C4-2B (cell line): ENCODE data around the gene TDRD3.

Experiments used
- ZFX ChIP-seq: fragments of 450-650 bp; IDR thresholded peaks from 2 replicates; pipeline ENCODE4 v1.6.1; 2017
- TF ChIP-seq, protein P1 (sequence below): fragments of 450-650 bp; conservative IDR thresholded peaks from 2 replicates; pipeline ENCODE4 v1.5.1; 2017; ENCODE audit warnings: mild to moderate bottlenecking

GRCh38 chr13:60426075-60426474, 29.1 kb downstream of the TDRD3 start:
- TF ChIP-seq, protein P1, sequence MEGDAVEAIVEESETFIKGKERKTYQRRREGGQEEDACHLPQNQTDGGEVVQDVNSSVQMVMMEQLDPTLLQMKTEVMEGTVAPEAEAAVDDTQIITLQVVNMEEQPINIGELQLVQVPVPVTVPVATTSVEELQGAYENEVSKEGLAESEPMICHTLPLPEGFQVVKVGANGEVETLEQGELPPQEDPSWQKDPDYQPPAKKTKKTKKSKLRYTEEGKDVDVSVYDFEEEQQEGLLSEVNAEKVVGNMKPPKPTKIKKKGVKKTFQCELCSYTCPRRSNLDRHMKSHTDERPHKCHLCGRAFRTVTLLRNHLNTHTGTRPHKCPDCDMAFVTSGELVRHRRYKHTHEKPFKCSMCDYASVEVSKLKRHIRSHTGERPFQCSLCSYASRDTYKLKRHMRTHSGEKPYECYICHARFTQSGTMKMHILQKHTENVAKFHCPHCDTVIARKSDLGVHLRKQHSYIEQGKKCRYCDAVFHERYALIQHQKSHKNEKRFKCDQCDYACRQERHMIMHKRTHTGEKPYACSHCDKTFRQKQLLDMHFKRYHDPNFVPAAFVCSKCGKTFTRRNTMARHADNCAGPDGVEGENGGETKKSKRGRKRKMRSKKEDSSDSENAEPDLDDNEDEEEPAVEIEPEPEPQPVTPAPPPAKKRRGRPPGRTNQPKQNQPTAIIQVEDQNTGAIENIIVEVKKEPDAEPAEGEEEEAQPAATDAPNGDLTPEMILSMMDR, result no peak
- TF ChIP-seq ZFX, result no peak
